GM18502 (cell line): ENCODE results near the gene BTRC.
"Not testable (repeated sequence)": the region's sequence is repeated elsewhere in the genome, so short reads cannot be mapped to it uniquely, and the experiment has no call there.

Source experiments
- ATAC-seq: cut with Tn5 transposase; IDR thresholded peaks from one replicate; pipeline ENCODE4 v1.9.1; 2021; ENCODE audit warnings: mild to moderate bottlenecking; ENCODE audit not compliant: unreplicated experiment, poor library complexity

The BTRC gene

DNA sequence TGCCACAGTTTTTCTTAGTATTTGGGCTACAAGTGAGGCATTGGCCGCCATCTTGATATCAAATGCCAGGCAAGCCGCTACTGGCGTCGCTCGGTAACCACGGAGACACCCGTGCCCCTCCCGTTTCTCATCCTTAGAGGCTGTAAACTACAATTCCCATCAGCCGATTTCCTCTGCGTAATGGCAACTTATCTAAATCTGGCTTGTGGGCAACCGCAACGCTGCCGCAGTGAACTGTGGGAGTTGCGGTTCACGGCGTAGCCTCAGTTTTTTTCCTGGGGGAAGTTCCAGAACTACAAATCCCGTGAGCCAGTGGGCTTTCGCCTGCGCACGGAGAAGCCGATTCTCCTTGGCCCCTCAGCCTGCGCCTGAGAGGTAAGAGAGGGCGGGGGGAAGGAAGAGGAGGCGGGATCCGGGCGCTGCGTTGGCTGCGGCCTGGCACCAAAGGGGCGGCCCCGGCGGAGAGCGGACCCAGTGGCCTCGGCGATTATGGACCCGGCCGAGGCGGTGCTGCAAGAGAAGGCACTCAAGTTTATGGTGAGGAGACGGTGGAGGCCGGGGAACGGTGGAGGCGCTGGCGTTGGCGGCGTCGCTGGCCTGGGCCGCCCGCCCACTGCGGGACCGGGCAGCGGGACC, at the start of gene BTRC:
Gene BTRC, plus strand, starts transcription at position 474 of the 636 bp plus-strand sequence. Its CDS starts 16 bp downstream, at position 490.
- peak; percentile 94 for ATAC-seq

DNA sequence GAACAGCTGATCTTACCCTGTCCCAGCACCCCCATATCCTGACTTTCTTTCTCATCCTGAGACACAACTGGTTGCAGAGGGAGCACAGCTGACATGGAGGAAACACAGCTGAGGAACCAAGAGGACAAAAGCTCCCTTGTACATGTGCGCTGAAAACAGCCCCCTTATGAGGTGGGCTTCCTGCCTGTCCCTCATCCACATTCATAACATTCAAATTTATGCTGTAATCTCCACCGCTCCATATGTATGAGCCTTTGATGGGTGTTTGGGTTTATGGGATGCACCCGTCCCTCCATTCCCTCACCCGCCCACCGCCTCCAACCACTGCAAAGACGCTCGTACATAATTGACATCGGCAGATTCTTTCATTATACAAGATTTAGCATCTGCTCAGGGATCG, 49.6 kb upstream of the BTRC start:
- ATAC-seq = no peak

DNA sequence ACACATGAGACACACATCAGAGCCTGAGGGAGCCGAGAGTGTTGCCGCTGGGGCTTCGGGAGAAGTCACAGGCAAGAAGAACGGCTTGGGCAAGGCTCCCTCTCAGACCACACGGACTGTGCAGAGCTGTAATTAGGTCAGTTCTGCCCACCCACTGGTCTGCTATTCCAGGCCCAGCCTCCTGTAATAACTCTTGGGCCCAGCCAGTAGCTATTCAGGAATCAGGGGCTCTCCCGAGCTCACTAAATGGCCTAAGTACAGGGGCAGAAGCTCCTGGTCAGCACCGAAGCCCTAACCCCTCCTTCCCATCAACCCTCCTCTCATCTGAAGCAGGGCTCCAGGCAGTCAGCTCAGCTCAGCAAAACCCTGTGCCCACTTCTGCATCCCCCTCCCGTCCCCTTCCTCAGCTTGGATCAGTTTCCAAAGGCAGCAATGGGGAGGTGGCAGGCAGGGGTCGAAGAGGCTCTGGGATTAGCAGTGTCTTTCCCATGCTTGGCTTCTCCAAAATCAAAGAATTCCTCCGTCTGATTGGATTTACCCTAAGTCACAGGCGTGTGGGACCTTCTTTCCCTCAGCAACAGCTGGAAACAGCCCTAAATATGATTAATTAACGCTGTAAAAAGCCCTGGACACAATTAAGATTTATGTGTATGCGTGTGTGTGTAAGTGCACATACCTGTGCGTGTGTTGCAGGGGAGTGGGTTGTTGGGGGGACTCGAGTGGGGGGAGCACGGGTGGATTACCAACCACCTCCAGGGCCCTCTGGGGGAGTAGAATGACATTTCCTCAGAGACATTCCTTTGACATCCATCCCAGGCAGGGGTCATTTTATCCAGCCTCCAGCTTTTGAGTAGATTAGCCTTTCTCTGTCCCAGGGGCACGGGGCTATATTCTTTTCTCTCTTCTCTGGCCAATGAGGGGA, 48.4 kb upstream of the BTRC start:
- no peak for ATAC-seq

DNA sequence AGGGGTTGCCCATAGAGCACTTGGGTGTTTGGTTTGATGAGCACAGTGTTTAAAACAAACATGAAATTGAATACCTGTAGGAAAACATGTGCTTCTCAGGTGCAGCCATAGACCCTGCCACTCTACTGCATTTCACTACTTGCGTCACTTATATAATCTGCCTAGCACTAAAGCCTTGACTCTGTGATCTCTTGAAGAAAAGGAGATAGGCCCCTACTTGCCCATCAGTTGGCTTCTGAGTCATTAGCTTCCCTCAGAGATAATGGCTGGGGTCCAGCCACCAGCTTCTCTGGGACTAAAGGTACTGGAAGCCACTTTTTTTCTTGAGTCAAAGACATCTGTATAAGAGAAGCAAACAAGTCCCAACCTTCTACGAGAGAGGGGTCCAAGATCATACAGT, 45.9 kb upstream of the BTRC start:
- no peak for ATAC-seq

DNA sequence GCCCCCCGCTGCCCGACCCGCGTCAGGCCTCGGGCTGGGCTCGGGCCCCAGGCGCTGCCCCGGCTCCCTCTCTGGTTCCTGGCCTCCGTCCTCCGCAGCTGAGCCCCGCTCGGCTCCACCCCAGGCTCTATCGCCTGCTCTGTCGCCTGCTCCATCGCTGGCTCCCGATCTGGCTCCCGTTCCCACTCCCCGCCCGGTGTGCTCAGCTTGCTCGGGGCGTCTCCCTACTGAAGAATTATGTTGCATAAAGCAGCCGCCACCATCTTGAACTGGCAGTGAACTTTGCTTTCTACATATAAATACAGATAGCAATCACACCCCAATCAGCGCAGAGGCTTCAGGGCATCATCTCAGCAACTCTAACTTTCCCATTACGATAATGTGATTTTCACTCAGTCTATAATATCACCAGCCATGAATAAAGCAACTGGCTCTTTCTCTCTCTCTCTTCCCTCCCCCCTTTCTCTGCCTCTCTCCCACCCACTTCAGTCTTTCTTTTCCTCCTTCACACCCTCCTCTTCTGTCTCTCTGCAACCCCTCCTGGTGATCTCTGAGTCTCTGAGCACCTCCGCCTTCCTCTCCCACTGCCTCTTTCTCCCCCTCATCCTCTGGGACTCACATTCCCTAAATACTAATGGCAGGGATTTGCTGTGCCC, 43.3 kb upstream of the BTRC start:
- ATAC-seq = no peak

DNA sequence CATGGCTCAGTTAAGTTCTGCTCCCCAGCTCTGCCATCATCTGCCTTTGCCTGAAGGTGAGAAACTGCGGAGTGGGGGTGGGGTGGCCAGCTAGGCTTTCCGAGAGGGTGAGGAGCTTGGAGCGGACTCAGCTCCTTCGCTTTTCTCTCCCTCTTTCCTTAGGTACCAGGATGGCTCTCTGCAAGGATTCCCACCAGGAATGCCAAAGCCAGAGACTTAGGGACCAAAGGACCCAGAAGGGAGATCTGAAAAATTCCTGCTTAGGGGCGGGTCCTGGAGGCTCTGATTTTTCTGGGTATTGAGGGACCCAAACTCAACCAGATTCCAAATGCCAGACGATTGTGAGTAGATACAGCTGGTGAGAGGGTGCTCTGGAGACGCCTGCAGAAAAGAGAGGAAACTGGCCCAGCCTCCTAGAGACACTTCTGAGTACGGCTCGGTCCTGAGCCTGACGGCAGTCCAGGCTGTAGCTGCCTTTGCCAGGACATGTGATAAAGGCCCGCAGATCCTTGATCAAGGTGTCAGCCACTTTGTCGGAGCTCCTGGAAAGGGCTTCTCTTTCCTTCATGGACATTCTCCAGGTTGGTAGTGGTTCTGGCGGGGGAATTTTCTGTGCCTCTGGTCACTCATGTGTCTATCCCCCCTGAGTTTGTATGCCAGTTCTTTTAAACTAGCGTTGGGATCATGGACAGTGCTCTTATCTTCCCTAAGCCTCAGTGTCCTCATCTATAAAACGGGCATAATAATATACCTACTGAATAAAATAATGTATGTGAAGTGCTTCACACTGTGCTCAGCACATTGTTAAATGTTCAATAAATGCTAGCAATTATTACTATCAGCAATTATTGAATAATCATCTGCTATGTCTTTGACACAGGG, 42.5 kb upstream of the BTRC start:
- no peak for ATAC-seq

DNA sequence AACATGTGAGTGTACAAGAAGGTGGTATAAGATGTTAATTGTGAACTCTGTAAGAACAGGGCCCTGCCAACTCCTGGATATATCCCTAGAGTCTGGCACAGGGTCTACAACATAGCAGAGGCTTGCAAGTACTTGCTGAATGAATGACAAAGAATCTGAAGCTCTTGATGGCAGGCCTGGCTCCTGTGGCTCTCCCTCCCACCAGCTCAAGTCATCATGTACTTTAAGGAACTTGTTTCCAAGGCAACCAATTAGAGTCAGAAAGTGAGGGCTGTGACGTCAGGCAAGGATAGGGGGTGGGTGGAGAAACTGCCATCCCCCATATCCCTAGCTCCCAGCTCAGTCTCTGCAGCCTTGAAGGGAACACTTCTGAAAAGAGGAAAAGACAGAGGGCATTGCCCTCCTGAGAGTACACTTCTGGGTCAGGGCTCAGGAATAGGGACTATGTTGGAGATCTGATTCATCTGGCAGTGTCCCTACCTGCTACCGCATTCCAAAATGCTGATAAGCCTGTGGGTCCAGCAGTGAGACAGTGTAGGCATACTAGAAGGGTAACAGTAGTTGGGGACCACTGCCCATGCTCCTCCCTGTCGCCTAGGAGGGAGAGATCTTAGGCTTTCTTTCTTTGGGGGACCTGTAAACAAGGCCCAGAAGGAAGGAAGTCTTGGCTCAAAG, 34.6 kb upstream of the BTRC start:
- ATAC-seq = no peak

DNA sequence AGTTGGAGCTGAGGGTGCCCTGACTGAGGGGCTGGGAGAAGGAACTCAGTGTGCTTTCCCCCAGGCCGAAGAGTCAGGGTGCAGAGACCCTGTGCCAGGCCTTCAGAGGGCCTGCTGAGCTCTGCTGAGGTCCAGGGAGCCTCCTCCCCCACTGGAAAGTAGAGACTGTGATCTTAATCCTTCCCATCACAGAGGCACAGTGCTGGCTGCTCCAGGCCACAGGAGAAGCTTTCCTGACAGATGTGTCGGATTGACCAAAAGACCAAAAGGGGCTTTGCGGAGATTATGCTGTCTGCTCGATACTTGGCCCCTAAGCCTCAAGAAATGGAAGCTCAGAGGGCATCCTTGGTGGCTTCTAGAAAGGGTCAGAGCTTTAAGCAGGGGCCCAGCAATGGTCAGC, 32.9 kb upstream of the BTRC start:
- ATAC-seq = no peak

DNA sequence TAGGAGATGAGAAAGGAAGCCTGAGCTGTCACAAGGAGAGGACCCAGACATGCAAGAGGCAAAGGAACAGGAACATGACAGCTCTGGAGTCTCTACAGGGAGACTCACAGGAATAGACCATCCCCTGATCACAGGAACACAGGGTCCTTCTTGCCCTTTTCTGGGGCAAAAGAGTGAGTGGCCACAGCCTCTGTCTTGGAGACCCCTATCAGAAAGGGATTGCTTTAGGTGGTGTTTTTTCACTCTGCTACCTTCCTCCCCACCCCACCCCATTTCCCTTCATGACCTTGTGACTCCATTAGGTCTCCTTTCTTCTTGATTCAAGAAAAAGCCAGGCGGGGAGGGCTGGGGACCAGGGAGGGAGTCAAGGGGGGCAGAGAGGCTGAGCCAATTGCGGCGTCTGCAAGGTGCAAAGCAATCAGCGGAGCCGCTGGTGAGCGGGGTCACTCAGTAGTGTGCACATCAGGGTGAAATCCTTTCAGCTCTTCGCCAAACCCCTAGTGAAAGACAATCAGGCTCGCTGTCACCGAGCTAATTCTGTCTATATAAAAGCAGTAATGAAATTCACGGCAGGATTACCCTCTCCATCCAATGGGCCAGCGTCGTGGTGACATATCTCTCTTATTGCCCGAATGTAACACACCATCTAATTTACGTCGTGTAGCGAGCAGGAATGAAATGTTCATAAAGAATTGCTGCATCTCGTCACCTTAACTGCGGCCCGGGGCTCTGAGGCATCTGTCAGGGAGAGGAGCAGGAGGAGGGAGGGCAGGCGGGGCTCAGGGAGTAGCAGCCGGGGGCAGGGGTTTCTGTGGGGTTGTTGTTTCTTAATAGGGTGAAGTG, 31.5 kb upstream of the BTRC start:
- ATAC-seq = no peak

DNA sequence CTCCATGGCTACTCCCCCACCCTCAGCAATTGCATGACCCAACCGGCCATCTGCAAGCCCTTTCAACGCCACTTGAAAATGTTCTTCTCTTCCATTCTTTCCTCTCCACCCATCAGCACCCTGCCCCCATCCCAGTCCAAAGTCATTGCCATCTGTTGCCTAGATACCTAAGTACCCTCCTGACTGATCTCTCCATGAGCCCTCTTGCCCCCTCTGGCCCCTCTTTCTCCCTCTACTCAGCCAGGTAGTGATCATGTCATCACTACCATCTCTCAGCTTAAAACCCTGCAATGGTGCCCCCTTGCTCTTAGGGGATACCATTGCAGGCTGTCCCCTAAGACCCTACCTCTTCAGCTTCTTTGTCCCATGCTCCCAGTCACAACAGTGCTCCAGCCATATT, 30.5 kb upstream of the BTRC start:
- no peak for ATAC-seq

DNA sequence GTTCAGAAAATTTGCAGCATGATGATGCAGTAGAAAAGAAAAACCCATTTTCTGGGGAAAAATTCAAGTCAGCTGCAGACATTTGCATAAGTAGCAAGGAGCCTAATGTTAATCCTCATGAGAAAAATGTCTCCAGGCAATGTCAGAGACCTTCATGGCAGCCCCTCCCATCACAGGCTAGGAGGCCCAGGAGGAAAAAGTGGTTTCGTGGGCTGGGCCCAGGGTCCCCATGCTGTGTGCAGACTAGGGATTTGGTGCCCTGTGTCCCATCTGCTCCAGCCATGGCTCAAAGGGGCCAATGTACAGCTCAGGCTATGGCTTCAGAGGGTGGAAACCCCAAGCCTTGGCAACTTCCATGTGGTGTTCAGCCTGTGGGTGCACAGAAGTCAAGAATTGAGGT, 26.5 kb upstream of the BTRC start:
- not testable (repeated sequence) for ATAC-seq

DNA sequence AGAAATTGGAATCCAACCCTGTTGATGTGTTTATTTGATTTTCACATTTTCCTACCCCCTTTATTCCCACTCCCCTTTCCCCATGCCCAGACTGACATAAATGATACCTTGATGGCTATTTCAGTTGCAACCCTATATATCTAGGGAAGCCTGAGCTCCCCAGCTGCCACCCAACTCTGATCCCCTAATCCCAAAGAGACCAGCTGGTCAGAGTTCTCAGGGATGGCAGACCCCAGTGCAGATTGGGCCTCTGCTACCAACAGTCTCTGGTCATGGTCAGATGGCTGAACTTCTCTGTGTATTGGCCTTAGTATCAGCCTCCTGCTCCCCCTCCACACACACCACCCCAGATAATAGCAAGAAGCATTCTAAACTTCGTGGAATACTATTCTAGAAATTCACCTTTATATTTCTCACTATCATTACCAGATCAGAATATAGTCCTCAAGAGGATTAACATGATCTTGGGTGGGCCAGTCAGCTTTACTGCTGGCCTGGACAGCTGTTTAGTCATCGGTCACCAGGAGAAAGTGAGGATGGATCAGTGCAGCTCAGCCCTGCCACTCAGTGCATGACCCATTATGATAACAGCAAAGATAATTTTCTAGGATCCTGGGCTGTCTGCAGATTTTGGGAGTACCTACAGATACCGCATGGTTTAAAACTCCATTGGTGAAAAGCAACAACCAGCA, 24.5 kb upstream of the BTRC start:
- ATAC-seq = no peak

DNA sequence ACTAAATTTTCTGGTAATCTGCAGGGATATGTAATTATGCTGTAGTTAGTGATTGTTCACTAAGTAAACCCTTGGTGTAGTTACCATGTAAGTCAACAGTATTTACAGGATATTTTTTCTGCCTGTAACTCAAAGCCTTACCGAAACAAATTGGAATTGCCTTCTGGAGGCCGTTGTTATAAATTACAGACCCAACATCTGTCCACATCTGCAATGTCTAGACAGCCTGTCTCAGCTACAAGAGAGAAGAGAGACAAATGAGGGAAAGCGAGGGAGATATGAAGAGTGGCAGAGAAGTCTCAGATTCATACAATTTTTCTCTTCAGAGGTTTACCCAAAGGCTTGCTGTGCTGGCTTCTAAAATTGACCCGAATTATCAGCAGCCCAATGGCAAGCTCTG, 23.7 kb upstream of the BTRC start:
- no peak for ATAC-seq

DNA sequence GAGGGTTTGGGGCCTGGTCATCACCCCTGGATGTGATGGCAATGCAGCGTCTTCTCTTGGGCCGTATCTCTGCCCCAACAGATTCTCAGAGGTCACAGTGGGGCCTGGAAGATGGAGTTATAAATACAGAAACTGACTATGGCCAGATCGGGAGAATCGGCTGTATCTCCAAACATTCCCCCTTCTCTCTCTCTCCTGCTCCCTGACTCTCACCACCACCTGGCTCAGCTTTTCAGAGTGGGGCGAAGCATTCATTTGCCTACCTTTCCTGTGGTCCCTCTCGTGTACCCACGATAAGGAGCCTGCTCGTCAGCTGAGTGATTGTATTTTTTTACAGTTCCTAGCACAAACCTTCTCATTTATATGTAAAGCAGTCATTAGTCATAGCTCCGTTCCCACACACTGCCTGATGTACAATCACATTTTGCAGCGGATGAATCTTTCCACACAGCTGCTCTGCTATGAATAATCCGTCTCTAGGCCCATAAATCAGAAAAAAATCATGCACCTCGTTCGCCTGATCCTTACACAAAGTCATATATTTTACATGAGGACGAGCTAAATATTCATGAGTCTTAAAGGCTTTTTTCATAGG, 23.2 kb upstream of the BTRC start:
- no peak for ATAC-seq

DNA sequence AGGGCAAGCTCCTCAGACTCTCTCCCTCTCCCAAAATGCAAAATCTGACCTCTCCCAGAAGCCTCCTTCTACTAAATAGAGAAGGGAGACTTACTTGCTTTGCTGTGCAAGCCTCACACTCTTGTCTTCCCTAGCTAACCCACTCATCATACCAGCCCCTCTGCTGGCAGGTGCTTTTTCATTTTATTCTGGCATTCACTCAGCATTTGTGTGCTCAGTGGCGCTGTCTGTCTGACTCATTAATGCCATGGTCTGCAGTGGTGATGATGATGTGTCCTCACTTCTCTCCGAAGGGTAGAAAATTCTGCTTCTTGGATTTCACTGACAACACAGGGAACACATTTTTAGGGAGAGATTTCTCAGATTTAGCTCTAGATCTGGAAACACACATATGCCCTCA, 22.0 kb upstream of the BTRC start:
- ATAC-seq = no peak

DNA sequence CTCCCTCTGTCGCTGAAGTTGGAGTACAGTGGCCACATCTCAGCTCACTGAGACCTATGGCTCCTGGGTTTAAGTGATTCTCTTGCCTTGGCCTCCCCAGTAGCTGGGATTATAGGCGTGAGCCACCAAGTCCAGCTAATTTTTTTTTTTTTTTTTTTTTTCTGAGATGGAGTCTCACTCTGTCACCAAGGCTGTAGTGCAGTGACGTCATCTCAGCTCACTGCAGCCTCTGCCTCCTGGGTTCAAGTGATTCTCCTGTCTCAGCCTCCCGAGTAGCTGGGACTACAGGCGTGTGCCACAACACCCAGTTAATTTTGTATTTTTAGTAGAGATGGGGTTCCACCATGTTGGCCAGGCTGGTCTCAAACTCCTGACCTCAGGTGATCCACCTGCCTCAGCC, 19.7 kb upstream of the BTRC start:
- not testable (repeated sequence) for ATAC-seq

DNA sequence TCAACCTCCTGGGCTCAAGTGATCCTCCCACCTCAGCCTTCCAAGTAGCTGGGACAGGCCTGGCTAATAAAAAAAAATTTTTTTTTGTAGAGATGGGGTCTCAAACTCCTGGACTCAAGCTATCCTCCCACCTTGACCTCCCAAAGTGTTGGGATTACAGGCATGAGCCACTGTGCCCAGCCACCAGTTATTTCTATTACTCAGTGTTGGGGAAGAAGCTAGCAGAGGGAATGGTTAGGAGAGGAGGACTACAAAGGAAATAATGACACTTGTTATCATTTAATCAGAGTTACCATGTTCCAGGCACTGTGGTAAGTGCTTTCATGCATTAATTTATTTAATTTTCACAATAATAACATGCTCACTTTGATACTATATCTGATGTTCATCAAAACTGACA, 17.6 kb upstream of the BTRC start:
- no peak for ATAC-seq

DNA sequence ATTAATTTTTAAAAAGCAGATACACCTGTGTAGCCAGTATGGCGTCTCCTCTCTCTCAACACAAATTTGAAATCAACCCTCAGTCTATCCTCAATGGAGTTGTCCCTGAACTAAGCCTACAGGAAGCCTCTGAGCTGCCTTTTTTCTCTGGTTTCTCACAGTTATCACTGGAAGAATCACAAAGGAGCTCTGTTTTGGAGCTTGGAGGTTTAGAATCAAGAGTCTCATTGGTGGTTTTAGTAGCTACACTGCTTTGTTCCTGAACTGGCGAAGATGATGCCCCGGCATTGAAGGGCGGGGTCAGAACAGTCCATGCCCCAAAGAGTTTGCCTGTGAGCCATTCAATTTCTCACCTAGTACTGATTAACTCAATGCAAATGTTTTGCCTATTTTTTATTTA, 16.1 kb upstream of the BTRC start:
- ATAC-seq = no peak
